Measurements from ENCODE around the gene FRMD4A.

The FRMD4A gene

DNA sequence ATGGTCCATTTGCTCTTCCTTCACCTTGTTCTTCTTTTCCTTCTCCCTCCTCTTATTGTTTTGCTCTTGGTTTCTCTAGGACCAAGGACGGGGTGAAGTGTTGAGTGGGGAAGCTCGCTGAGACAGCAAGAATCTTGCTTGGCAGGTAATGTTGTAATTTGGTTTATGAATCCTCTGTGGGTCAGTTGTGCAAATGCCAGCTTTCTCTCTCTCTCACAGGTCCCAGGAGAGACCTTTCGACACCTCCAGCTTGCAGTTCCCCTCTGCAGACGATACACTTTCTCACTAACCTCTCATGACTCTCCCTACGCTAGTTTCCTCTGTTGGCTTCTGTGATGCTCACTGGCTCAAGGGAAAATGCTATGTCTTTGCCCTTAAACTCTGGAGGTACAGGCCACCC lies 77.0 kb downstream of the FRMD4A start:
- TF ChIP-seq, protein P1, sequence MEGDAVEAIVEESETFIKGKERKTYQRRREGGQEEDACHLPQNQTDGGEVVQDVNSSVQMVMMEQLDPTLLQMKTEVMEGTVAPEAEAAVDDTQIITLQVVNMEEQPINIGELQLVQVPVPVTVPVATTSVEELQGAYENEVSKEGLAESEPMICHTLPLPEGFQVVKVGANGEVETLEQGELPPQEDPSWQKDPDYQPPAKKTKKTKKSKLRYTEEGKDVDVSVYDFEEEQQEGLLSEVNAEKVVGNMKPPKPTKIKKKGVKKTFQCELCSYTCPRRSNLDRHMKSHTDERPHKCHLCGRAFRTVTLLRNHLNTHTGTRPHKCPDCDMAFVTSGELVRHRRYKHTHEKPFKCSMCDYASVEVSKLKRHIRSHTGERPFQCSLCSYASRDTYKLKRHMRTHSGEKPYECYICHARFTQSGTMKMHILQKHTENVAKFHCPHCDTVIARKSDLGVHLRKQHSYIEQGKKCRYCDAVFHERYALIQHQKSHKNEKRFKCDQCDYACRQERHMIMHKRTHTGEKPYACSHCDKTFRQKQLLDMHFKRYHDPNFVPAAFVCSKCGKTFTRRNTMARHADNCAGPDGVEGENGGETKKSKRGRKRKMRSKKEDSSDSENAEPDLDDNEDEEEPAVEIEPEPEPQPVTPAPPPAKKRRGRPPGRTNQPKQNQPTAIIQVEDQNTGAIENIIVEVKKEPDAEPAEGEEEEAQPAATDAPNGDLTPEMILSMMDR (IDR thresholded peaks at IDR 0.05; ENCODE audit: low read depth, low read length) = no peak
- DNase-seq (ENCODE audit: extremely low read depth, low read depth) = no peak

DNA sequence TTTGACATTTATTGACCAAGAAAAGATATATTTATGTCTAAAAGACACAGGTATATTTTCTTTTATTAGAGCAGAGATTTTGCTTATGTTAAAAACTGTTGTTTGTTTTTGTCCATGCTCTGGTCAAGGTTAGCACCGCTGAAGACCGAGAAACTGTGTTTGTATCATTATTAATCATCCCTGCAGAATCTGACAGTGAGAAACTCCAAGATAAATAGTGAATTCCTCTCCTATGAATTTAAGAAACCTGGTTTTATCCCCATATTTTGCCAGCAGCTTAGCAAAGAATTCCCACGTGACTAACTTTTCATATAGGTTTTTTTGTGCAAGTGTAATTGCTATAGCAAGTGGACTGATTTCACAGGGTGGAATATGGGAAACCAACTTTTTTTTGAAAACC lies 77.6 kb downstream of the FRMD4A start:
- DNase-seq (ENCODE audit: extremely low read depth, low read depth) = no peak
- TF ChIP-seq, protein P1 (IDR thresholded peaks at IDR 0.05; ENCODE audit: low read depth, low read length) = no peak

DNA sequence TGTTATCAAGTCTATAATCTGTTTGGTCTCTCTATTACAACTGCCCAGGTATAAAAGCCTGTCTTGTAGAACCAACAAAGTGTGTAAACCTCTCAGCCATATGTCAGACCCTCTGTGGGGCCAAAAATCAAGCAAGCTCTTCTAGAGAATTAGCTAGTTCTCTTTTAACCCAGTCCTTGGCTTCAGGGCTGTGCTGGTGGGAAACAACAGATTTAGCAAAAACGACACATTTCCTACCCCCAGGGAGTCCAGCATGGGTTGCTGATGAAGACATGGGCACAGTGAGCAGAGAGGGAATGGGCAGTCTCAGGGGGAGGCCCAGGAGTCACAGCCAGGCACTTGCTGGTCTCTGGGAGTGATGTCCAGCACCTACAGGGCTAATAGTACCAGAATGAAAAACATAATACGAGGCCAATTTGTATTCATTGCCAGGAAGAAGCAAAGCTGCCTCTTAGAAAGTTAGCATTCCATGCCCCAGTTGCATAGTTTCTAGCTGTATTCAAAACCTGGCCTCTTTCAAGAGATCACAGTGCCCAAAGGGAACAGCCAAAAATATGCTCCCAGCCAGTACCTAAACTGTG lies 80.1 kb downstream of the FRMD4A start:
- TF ChIP-seq, protein P1 (IDR thresholded peaks at IDR 0.05; ENCODE audit: low read depth, low read length) = no peak

DNA sequence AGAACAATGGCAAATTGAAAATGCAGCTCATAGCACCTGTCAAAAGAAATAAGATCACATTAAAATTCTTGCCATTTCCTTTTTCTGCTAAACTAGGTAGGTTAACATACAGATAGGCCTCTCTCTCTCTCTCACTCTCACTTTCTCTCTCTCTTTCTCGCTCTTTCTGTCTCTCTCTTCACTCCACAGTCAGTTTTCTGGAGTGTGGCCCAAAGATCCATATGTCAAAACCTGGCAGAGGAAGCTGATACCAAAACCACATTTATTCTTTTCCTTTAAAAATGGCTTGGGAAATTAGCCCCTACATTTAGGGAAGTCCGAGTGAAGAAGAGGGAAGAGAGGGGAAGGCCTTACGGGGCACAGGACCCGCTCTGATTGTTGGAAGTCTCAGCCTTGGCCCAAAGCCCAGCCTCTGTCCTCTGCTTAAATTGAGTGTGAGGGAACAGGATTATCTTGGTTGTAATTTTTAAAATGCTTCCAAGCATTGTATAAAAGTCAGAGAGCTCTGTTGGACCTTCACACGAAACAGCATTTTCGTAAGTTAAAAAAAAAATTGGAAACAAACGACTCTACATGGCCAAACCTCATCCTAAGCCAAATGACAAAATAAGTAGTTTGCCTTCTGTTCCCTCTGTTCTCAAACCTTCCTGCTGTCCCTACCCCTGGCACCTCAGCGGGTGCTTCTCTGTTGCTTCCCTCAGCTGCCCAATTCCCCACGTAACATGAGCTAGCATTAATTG lies 83.2 kb downstream of the FRMD4A start:
- no peak for DNase-seq (ENCODE audit: extremely low read depth, low read depth)
- TF ChIP-seq, protein P1 (IDR thresholded peaks at IDR 0.05; ENCODE audit: low read depth, low read length) = no peak

More for the DNA sequence above, 80.1 kb downstream of the FRMD4A start:
- DNase-seq (ENCODE audit: extremely low read depth, low read depth) = no peak

DNA sequence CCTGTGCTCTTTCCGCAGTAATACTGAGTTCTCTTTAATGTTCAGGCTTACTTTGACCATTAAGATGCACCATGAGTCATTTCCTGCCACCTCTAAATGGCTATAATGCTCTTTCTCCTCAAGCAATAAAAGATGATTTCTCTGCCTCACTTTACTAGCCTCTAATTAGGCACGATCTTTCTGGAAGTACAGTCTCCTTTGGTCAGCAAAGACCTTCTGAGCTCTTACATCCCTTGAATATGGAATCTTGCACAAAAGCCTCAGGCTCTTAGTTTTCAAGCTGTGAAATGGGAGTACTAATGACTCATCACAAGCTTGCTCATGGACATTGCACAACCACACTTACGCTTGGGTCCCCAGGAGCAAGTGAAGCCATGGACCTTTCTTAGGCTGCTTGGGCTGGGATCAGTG lies 85.9 kb downstream of the FRMD4A start:
- DNase-seq (ENCODE audit: extremely low read depth, low read depth) = no peak
- TF ChIP-seq, protein P1 (IDR thresholded peaks at IDR 0.05; ENCODE audit: low read depth, low read length) = no peak

DNA sequence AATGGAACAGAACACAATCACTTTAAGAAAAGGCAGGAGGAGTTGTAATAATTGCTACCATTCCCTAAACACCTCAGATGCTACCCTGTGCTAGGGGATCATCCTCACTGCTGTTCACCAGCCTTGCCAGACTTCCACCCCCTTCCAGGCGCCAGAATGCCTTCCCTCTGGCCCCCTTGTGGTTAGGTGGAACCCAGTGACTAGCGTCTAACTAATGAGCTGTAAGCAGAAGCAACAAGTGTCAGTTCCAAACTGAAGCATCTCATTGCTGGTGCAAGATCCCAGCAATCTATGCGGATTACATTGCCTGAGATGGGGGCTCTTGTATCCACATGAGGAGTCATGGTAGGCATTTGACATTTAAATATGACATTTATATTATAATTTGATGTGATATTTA lies 86.6 kb downstream of the FRMD4A start:
- TF ChIP-seq, protein P1 (IDR thresholded peaks at IDR 0.05; ENCODE audit: low read depth, low read length) = no peak
- DNase-seq (ENCODE audit: extremely low read depth, low read depth) = no peak

DNA sequence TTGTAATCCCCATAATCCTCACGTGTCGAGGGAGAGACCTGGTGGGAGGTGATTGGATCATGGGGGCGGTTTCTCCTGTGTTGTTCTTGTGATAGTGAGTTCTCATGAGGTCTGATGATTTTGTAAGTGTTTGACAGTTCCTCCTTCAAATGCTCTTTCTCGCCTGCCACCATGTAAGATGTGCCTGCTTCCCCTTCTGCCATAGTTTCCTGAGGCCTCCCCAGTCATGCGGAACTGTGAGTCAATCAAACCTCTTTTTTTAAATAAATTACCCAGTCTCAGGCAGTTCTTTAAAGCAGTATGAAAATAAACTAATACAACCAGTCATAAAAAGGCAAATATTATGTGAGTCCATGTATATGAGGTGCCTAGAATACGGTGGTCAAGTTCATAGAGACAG lies 87.5 kb downstream of the FRMD4A start:
- TF ChIP-seq, protein P1 (IDR thresholded peaks at IDR 0.05; ENCODE audit: low read depth, low read length) = no peak
- no peak for DNase-seq (ENCODE audit: extremely low read depth, low read depth)

Measured in AG09319 (cell line).